MM.1S (cell line): Measurements from ENCODE around the gene ASPSCR1.

Experiments used
- CTCF ChIP-seq: fragments of 300-600 bp; sonication (generic); IDR thresholded peaks from 2 replicates; pipeline ENCODE4 v1.5.1; 2016; ENCODE audit warnings: antibody characterized with exemption, low read length, mixed read lengths
- EZH2 ChIP-seq: fragments of 300-600 bp; sonication (generic); optimal IDR thresholded peaks from 2 replicates; pipeline ENCODE3; 2017; ENCODE audit warnings: low read depth, mild to moderate bottlenecking, antibody characterized with exemption, low read length, mixed read lengths

GRCh38 chr17:82052638-82053059 lies 75.2 kb downstream of the ASPSCR1 start:
- TF ChIP-seq CTCF, result no peak
- no peak for TF ChIP-seq EZH2
